Stimulated activated CD8-positive, alpha-beta memory T cell treated with anti-CD3 and anti-CD28 coated beads, Interleukin-12 subunit alpha, Interleukin-12 subunit beta, amount 100 ng/mL, for 24 hours (primary cell): ENCODE measurements around the gene COG7.

ENCODE experiments used
- DNase-seq: peaks from one replicate; pipeline ENCODE4 v3.0.0-alpha.2; 2020; ENCODE audit errors: extremely low read depth

The COG7 gene

DNA sequence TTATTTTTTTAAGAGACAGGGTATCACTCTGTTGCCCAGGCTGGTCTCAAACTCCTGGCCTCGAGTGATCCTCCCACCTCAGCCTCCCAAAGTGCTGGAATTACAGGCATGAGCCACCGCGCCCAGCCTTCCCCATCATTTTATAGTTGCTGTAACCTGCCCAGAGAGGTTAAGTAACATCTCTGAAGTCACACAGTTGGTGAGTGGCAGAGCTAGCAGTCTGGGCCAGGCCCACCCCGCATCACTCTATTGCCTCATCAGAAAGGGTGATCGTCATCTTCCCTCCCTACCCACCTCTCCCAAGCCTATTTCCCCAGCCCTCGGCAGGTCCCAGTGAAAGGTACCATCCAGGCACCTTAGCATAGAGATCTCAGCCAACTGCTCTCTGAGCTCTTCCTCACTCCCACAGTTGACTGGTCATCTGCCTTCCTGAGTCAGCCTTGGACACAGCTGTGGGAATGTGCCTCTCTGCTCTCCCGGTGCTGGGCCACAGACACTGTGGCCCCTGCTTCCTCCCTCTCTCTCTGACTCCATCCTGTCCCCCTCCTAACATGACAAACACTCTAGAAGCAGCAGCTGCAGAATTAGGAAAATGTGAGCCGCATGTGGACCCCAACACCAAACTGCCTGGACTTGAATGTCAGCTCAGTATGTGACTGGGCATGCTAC, 93.8 kb downstream of the COG7 start:
- no peak for DNase-seq

GRCh38 chr16:23357761-23358290, 95.2 kb downstream of the COG7 start:
- no peak for DNase-seq

- DNase-seq: no peak
Observed at GRCh38 chr16:23356941-23357340, 96.0 kb downstream of the COG7 start.

DNA sequence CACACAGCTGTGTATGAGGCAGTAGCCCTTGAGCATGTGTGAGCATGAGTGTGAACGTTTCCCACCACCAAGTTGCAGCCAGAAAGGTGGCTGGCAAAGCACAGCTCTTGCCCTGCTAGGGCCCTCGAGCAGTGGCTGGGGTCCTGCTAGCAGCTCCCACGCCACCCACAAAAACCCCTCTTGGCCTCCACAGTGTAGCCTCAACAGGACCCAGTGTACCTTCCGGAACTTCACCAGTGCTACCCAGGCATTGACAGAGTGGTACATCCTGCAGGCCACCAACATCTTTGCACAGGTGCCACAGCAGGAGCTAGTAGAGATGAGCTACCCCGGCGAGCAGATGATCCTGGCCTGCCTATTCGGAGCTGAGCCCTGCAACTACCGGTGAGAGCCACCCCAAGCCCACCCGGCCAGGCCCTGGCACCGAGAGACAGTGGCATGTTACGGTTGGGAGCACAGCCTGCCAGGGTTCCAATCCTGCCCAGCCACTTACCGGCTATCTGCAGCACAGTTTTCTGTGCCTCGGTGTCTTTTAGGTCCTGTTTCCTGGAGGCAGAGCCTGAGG, 97.8 kb downstream of the COG7 start:
- DNase-seq: no peak

- no peak for DNase-seq
Observed at GRCh38 chr16:23354246-23354645, 98.7 kb downstream of the COG7 start.

DNA sequence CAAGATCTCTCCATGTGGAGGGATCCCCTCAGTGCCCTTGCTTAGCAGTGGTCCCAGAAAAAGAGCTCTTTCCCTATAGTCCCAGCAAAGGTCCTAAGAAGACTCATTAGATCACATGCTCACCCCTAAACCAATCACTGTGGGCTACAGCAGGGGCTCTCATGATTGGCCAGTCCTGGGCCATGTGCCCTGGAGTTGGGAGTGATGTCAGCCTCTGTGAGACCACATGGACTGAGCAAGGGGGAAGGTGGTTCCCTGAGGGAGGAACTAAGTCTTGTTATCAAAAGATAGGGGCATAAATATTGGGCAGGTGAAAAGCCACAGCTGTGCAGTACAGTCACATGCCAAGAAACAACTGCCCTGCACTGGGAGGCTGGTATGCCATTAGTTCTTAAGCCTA, 99.5 kb downstream of the COG7 start:
- no peak for DNase-seq

GRCh38 chr16:23351360-23351759, 101.6 kb downstream of the COG7 start:
- DNase-seq: no peak

DNA sequence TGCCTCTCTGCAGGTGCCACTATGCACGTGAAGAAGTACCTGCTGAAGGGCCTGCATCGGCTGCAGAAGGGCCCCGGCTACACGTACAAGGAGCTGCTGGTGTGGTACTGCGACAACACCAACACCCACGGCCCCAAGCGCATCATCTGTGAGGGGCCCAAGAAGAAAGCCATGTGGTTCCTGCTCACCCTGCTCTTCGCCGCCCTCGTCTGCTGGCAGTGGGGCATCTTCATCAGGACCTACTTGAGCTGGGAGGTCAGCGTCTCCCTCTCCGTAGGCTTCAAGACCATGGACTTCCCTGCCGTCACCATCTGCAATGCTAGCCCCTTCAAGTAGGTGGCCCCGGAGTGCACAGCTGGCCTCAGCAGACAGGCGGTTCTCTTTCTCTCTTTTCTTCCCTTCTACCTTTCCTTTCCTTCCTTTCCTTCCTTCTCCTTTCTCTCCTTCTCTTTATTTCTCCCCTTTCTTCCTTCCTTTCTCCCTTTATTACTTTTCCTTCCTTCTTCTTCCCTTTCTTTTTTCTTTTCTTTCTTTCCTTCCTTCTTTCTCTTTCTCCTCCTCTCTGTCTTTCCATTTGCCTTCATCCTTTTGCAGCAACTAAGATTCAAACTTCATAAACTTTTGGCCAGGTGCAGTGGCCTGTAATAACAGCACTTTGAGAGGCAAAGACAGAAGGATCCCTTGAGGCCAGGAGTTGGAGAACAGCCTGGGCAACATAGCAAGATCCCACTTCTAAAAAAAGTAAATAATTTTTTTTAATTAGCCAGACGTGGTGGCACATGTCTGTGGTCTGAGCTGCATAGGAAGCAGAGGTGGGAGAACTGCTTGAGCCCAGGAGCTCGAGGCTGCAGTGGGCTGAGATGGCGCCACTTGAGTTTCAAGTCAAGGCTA, 104.2 kb downstream of the COG7 start:
- no peak for DNase-seq

DNA sequence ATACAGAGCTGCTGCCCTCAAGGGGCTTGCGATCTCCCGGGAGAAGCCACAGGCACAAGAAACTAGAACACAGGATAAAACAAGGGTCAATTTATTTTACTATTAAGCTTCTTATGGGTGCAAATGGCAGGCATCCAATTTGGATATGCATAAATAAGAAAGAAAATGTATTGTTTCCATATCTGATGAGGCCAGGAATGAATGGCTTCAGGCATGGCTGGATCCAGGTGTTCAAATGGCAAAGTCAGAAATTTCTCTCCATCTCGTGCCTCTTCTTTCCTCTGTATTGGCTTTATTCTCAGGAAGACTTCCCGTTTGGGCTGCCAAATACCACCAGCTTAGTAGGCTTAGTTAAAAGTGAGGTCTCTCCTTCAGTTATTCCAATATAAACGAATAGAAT, 107.8 kb downstream of the COG7 start:
- no peak for DNase-seq

GRCh38 chr16:23343643-23344612, 109.1 kb downstream of the COG7 start:
- no peak for DNase-seq

- DNase-seq: no peak
Observed at GRCh38 chr16:23342083-23342640, 110.8 kb downstream of the COG7 start.

- no peak for DNase-seq
Observed at GRCh38 chr16:23339787-23340186, 113.2 kb downstream of the COG7 start.
